Transverse colon (tissue), 4 donors: Measurements from ENCODE around the gene ABCG2. TPM values are rescaled to one million over a fixed set of nuclear protein-coding genes. Genes with fewer than 3 reads are reported as not detected.

Source experiments
- DNase-seq: peaks from one replicate; pipeline ENCODE4 v3.0.0-alpha.2; 2019
- H3K27ac ChIP-seq, 4 donors: fragments of 200-600 bp; sonication (generic); 2 replicates each; pipeline ENCODE4 v1.5.1; 2016 to 2018; ENCODE audit warnings: inconsistent platforms in 4 of 4
- H3K27me3 ChIP-seq: fragments of 200-600 bp; sonication (generic); 2 replicates; pipeline ENCODE4 v1.5.1; 2017; ENCODE audit warnings: inconsistent platforms
- H3K36me3 ChIP-seq, 4 donors: fragments of 200-600 bp; sonication (generic); 2 replicates each; pipeline ENCODE4 v1.5.1; 2017 to 2019; ENCODE audit warnings: inconsistent platforms in 4 of 4
- H3K4me1 ChIP-seq, 4 donors: fragments of 200-600 bp; sonication (generic); 2 replicates each; pipeline ENCODE4 v1.5.1; 2017 to 2020; ENCODE audit warnings: inconsistent platforms in 4 of 4
- H3K4me3 ChIP-seq, 4 donors: fragments of 200-600 bp; sonication (generic); 1 replicate in 1 of 4; 2 replicates in 3 of 4; pipeline versions ENCODE4 v1.5.1 to v1.6.1; 2017 to 2019; ENCODE audit warnings: inconsistent platforms in 4 of 4
- H3K9me3 ChIP-seq, 2 donors: fragments of 200-600 bp; sonication (generic); 2 replicates each; pipeline ENCODE4 v1.5.1; 2017 to 2019; ENCODE audit warnings: inconsistent platforms in 2 of 2
- EP300 ChIP-seq: sonication (generic); formaldehyde crosslinking; IDR thresholded peaks from one replicate; pipeline ENCODE4 v1.6.1; 2017; ENCODE audit warnings: antibody characterized with exemption, low read depth
- POLR2A ChIP-seq: fragments of 450-650 bp; IDR thresholded peaks from one replicate; pipeline ENCODE4 v1.6.1; 2016; ENCODE audit warnings: antibody characterized with exemption, mild to moderate bottlenecking, moderate library complexity
- POLR2AphosphoS5 ChIP-seq, 3 donors: sonication (generic); formaldehyde crosslinking; IDR thresholded peaks; one replicate each; pipeline ENCODE4 v1.6.1; 2016; ENCODE audit warnings: antibody characterized with exemption in 3 of 3
- WGBS, 2 donors: methylation state at CpG; one replicate each; pipeline ENCODE4 v1.1.5; 2018; ENCODE audit warnings: low coverage in 1 of 2; 5-methylcytosine and 5-hydroxymethylcytosine counted together
- in situ Hi-C, 4 donors: fragments of 200-750 bp; cut with MboI; loops; one replicate each; pipeline versions ENCODE4 v1.15.0 to v1.15.1; 2017; ENCODE audit warnings: low sequenced_read_pairs in 3 of 4, low pct_ligation_motif_present in 1 of 4, low pct_unique_long_range_greater_than_20kb in 1 of 4
- intact Hi-C: fragments of 100-400 bp; cut with DNase I; formaldehyde crosslinking; loops from one replicate; pipeline ENCODE4 v1.15.1; 2023; ENCODE audit warnings: low total_unique reads
- total RNA-seq, 4 donors: library from RNA; depleted of rRNA; stranded (reverse); fragments of >200 nt; gene quantifications; one replicate each; pipeline ENCODE4 v1.1.0, GENCODE V29; 2016
- TF ChIP-seq, protein P1 (sequence below), 5 experiments: fragments of 200-600 bp in 3 of 5; fragments of 450-650 bp in 2 of 5; sonication (generic) in 3 of 5; IDR thresholded peaks; 1 replicate in 2 of 5; 2 replicates in 3 of 5; pipeline ENCODE4 v1.5.1; 2016 to 2017; ENCODE audit warnings: antibody characterized with exemption in 5 of 5, inconsistent platforms in 3 of 5, mild to moderate bottlenecking in 2 of 5, moderate library complexity in 1 of 5

Gene ABCG2
- total RNA-seq, 4 donors from 2014 or later: 5.6 to 36.6 (median 21.4) TPM

DNA sequence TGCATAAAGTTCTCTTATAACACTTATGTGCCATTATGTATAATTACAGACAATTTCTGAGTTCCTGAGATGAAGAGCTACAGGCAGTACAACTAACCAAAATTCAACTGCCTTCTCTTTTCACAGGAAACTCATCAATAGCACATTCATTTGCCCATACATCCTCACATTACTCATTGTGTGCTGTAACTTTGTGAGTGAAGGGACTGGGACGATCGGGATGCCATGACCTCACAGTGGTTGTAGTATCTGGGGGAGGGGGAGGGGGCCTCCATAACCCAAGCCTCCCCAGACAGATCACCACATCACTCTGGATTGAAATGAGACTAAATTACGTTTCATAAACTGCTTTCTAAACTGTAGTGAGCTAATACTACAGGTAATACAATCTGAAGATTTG lies 60.7 kb downstream of the ABCG2 start:
- Histone ChIP-seq H3K27ac (no peak overlapping the region), H3K36me3 (no peaks in the 10 kb centered on the region), H3K27me3 (no peaks in the 10 kb centered on the region), H3K4me1 (no peaks in the 10 kb centered on the region), H3K4me3 (no peak overlapping the region), H3K9me3 (no peaks in the 10 kb centered on the region)
- DNase-seq: no peak
- intact Hi-C loops (no loop called here), in situ Hi-C loops (no loop called here)
- 77 to 80% methylated on average over 3 of the region's 3 CpGs for WGBS, 2 donors
- no peak for TF ChIP-seq EP300
- TF ChIP-seq POLR2A: no peak
- no peak for TF ChIP-seq POLR2AphosphoS5 (IDR thresholded peaks at IDR 0.05)
- TF ChIP-seq, protein P1, sequence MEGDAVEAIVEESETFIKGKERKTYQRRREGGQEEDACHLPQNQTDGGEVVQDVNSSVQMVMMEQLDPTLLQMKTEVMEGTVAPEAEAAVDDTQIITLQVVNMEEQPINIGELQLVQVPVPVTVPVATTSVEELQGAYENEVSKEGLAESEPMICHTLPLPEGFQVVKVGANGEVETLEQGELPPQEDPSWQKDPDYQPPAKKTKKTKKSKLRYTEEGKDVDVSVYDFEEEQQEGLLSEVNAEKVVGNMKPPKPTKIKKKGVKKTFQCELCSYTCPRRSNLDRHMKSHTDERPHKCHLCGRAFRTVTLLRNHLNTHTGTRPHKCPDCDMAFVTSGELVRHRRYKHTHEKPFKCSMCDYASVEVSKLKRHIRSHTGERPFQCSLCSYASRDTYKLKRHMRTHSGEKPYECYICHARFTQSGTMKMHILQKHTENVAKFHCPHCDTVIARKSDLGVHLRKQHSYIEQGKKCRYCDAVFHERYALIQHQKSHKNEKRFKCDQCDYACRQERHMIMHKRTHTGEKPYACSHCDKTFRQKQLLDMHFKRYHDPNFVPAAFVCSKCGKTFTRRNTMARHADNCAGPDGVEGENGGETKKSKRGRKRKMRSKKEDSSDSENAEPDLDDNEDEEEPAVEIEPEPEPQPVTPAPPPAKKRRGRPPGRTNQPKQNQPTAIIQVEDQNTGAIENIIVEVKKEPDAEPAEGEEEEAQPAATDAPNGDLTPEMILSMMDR (IDR thresholded peaks at IDR 0.05): no peak

DNA sequence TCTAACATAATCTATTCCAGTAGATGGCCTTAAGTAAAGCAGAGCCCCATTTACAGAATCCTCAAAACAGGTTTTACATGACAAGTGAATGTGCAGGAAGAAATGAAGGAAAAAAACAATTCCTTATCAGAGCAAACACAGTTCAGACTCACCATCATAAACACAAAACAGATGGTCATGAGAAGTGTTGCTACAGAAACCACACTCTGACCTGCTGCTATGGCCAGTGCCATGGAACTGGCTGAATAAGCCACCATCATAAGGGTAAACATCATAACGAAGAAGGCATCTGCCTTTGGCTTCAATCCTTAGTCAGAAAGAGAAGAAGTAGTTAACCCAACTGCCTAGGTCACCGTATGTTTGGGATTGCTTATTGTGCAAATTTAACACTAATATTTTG lies 61.1 kb downstream of the ABCG2 start:
- in situ Hi-C loops (no loop called here), intact Hi-C loops (no loop called here)
- no peaks in the 10 kb centered on the region for H3K27me3 ChIP-seq
- no peaks in the 10 kb centered on the region for H3K4me1 ChIP-seq
- peak in 1 of 3 donors; percentile 9 for TF ChIP-seq POLR2AphosphoS5 (IDR thresholded peaks at IDR 0.05)
- no peak for TF ChIP-seq EP300
- TF ChIP-seq POLR2A: no peak
- H3K27ac ChIP-seq: no peak overlapping the region
- no peak overlapping the region for H3K4me3 ChIP-seq
- WGBS, 2 donors: 52 to 56% methylated on average over 2 of the region's 2 CpGs
- no peaks in the 10 kb centered on the region for H3K9me3 ChIP-seq
- DNase-seq: no peak
- no peaks in the 10 kb centered on the region for H3K36me3 ChIP-seq

DNA sequence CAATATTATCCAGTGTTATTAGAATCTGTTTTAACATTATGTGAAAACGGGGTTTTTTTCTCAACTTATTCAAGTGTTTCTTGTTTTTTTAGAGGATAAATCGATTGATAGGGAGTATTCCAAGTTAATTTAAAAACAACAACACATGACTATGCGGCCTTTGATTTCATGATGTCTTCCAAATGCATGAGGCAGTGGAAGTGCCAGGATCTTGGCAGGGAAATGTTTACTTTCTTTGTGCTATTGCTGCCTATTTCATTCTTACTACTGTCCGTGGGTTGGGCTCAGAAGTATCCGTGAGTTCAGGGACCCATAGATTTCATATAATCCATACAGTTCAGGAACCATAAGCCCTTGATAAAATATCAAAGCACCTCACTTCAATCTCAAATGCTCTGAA lies 64.6 kb downstream of the ABCG2 start:
- H3K4me3 ChIP-seq: no peak overlapping the region
- H3K27ac ChIP-seq: no peak overlapping the region
- 80 to 91% methylated on average over 5 of the region's 5 CpGs for WGBS, 2 donors
- intact Hi-C loops: no loop called here
- in situ Hi-C loops: no loop called here
- H3K9me3 ChIP-seq: no peaks in the 10 kb centered on the region
- TF ChIP-seq POLR2AphosphoS5 (IDR thresholded peaks at IDR 0.05): no peak
- no peak for TF ChIP-seq POLR2A
- TF ChIP-seq EP300: no peak
- TF ChIP-seq, protein P1 (IDR thresholded peaks at IDR 0.05): no peak
- DNase-seq: no peak
- H3K36me3 ChIP-seq: no peaks in the 10 kb centered on the region
- H3K4me1 ChIP-seq: no peaks in the 10 kb centered on the region
- H3K27me3 ChIP-seq: no peaks in the 10 kb centered on the region

DNA sequence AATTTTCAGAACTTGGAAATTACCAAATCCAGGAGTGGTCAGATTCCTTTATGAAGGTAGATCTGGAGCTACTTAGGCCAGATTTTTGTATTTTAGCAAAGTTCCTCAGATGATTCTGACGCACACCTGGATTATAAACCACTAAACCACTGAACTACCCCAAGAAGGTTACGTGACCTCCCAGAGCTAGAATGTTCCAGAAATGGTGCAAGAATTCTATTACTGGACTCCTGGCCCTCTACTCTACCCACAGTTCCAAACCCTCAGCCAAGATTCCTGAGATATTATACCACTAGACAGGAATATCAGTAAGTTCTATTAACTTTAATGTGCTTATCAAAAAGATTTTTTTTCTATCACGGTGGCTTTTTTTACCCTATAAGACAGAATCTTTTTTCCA lies 67.1 kb downstream of the ABCG2 start:
- Histone ChIP-seq H3K9me3 (no peaks in the 10 kb centered on the region), H3K4me3 (no peak overlapping the region), H3K27ac (no peak overlapping the region), H3K36me3 (no peaks in the 10 kb centered on the region), H3K27me3 (no peaks in the 10 kb centered on the region), H3K4me1 (no peaks in the 10 kb centered on the region)
- no peak for TF ChIP-seq POLR2AphosphoS5 (IDR thresholded peaks at IDR 0.05)
- no peak for TF ChIP-seq POLR2A
- TF ChIP-seq, protein P1 (IDR thresholded peaks at IDR 0.05): no peak
- no peak for TF ChIP-seq EP300
- in situ Hi-C loops: no loop called here
- intact Hi-C loops: no loop called here
- no peak for DNase-seq
- 83 to 86% methylated on average over 3 of the region's 3 CpGs for WGBS, 2 donors

DNA sequence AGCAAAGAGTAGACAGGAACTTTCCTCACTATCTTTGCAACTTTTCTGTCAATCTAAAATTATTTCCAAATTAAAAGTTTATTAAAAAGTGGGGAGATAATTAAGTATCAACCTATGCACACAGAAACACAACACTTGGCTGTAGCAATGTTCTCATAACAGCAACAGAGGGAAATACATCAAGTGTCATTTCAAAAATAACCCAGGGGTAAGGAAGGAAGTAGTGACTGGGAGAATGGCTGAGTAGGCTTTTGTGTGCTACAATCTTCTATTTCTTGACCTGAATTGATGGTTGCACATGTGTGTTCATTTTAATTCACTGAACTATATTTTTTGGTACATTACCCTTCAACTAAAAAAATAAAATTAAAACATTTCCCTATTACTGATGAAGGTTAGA lies 67.5 kb downstream of the ABCG2 start:
- Histone ChIP-seq H3K27ac (no peak overlapping the region), H3K27me3 (no peaks in the 10 kb centered on the region), H3K36me3 (no peaks in the 10 kb centered on the region), H3K4me3 (no peak overlapping the region), H3K9me3 (no peaks in the 10 kb centered on the region), H3K4me1 (no peaks in the 10 kb centered on the region)
- no peak for DNase-seq
- intact Hi-C loops (no loop called here), in situ Hi-C loops (no loop called here)
- no peak for TF ChIP-seq POLR2A
- no peak for TF ChIP-seq EP300
- no peak for TF ChIP-seq POLR2AphosphoS5 (IDR thresholded peaks at IDR 0.05)
